Endothelial cell of umbilical vein (primary cell): Measurements from ENCODE around the gene OPN1SW. TPM values are rescaled to one million over a fixed set of nuclear protein-coding genes. Genes with fewer than 3 reads are reported as not detected.

Source experiments
- BruUV-seq: library from RNA; stranded (reverse); fragments of 400-500 nt; replicated peaks from 2 replicates; lab custom pipeline; 2021; lab: Mats Ljungman, UMichigan
- CTCF ChIA-PET: fragments of 300-600, 350-600 bp; sonication (Branson Sonifier 250); formaldehyde crosslinking; loops from one replicate; lab custom pipeline; 2021; ENCODE audit warnings: antibody characterized with exemption, inconsistent platforms; lab: Charles Lee
- POLR2A ChIA-PET: fragments of 300-600, 350-600 bp; sonication (Branson Sonifier 250); formaldehyde crosslinking; loops from one replicate; lab custom pipeline; 2021; ENCODE audit warnings: antibody characterized with exemption, inconsistent platforms; lab: Charles Lee
- DNase-seq: peaks from one replicate; pipeline ENCODE4 v3.0.0-alpha.2; 2011; ENCODE audit warnings: low read depth, low spot score
- FAIRE-seq: peaks from 2 replicates; lab custom pipeline; 2011; peaks lifted over from hg19 to GRCh38; lab: Jason Lieb, UNC
- H2AFZ ChIP-seq: 2 replicates; pipeline ENCODE4 v1.6.0; 2012; ENCODE audit warnings: low read depth, low read length, control low read depth, inconsistent platforms
- H3K27ac ChIP-seq: 2 replicates; pipeline ENCODE4 v1.5.1; 2011; ENCODE audit warnings: low read depth, mild to moderate bottlenecking, control low read depth, low read length, moderate library complexity; ENCODE audit not compliant: insufficient read depth
- H3K27me3 ChIP-seq, 2 experiments: 2 replicates each; pipeline versions ENCODE4 v1.6.0 to v1.6.1; 2011; ENCODE audit warnings: low read length in 2 of 2, mixed read lengths in 1 of 2; ENCODE audit not compliant: control insufficient read depth in 2 of 2, insufficient read depth in 2 of 2
- H3K36me3 ChIP-seq, 2 experiments: 2 replicates in 1 of 2; 3 replicates in 1 of 2; pipeline ENCODE4 v1.5.1; 2011; ENCODE audit warnings: low read length in 2 of 2, mild to moderate bottlenecking in 1 of 2, moderate library complexity in 1 of 2; ENCODE audit not compliant: control insufficient read depth in 2 of 2, insufficient read depth in 2 of 2; ENCODE audit errors: extremely low read depth in 1 of 2
- H3K4me1 ChIP-seq: 3 replicates; pipeline ENCODE4 v1.5.1; 2011; ENCODE audit warnings: mild to moderate bottlenecking, low read length; ENCODE audit not compliant: control insufficient read depth, insufficient read depth; ENCODE audit errors: extremely low read depth
- H3K4me2 ChIP-seq: 2 replicates; pipeline ENCODE4 v1.6.1; 2011; ENCODE audit warnings: low read length, control low read depth, mixed read lengths; ENCODE audit not compliant: insufficient read depth
- H3K4me3 ChIP-seq, 3 experiments: fragments of 200-600 bp in 1 of 3; sonication (generic), shearing (Covaris generic) in 1 of 3; replicated peaks in 1 of 3; 2 replicates each; pipeline ENCODE4 v1.5.1; 2011 to 2016; ENCODE audit warnings: control low read depth in 3 of 3, low read length in 3 of 3, mild to moderate bottlenecking in 2 of 3, inconsistent platforms in 1 of 3, low read depth in 1 of 3, moderate library complexity in 1 of 3; ENCODE audit not compliant: insufficient read depth in 1 of 3
- H3K79me2 ChIP-seq: 2 replicates; pipeline ENCODE4 v1.6.0; 2012; ENCODE audit warnings: low read length, inconsistent platforms; ENCODE audit not compliant: control insufficient read depth, insufficient read depth
- H3K9ac ChIP-seq: replicated peaks from 2 replicates; pipeline ENCODE3; 2011; ENCODE audit warnings: low read length, control low read depth; ENCODE audit not compliant: insufficient read depth; ENCODE audit errors: extremely low read depth
- H3K9me1 ChIP-seq: replicated peaks from 3 replicates; pipeline ENCODE4 v1.6.0; 2011; ENCODE audit warnings: mild to moderate bottlenecking, low read length; ENCODE audit not compliant: control insufficient read depth, insufficient read depth; ENCODE audit errors: extremely low read depth
- H3K9me3 ChIP-seq: replicated peaks from 2 replicates; pipeline ENCODE4 v1.5.1; 2012; ENCODE audit warnings: low read length, inconsistent platforms; ENCODE audit not compliant: control insufficient read depth, insufficient read depth
- H4K20me1 ChIP-seq: replicated peaks from 2 replicates; pipeline ENCODE3; 2011; ENCODE audit warnings: mild to moderate bottlenecking, low read length; ENCODE audit not compliant: control insufficient read depth, insufficient read depth; ENCODE audit errors: extremely low read depth
- EZH2 ChIP-seq: IDR thresholded peaks from 2 replicates; pipeline ENCODE4 v1.6.1; 2012; ENCODE audit warnings: borderline replicate concordance, low read depth, mild to moderate bottlenecking, moderate library complexity, low read length, inconsistent platforms; ENCODE audit not compliant: severe bottlenecking
- FOS ChIP-seq: IDR thresholded peaks from 2 replicates; pipeline ENCODE4 v1.6.1; 2011; ENCODE audit warnings: mild to moderate bottlenecking, low read length, moderate library complexity, borderline replicate concordance; ENCODE audit not compliant: insufficient read depth
- GATA2 ChIP-seq: IDR thresholded peaks from 2 replicates; pipeline ENCODE4 v1.7.0; 2011; ENCODE audit warnings: low read depth, mild to moderate bottlenecking, moderate library complexity, mixed read lengths, low read length; ENCODE audit not compliant: insufficient read length, insufficient read depth
- JUN ChIP-seq: IDR thresholded peaks from 2 replicates; pipeline ENCODE4 v1.6.1; 2011; ENCODE audit warnings: borderline replicate concordance, low read depth; ENCODE audit not compliant: insufficient read length, insufficient read depth
- MYC ChIP-seq: IDR thresholded peaks from one replicate; pipeline ENCODE4 v1.6.1; 2011; ENCODE audit warnings: mild to moderate bottlenecking, low read depth, low read length
- POLR2A ChIP-seq: IDR thresholded peaks from 2 replicates; pipeline ENCODE4 v1.6.1; 2012; ENCODE audit warnings: low read depth, mild to moderate bottlenecking, control low read depth, low read length
- POLR2AphosphoS5 ChIP-seq: IDR thresholded peaks from 2 replicates; pipeline ENCODE4 v1.6.1; 2012; ENCODE audit warnings: low read depth, mild to moderate bottlenecking, control low read depth, low read length, moderate library complexity; ENCODE audit not compliant: insufficient read depth
- dilution Hi-C: fragments of 300-500 bp; cut with MboI; formaldehyde crosslinking; loops from one replicate; pipeline ENCODE4 v1.15.0; 2019; ENCODE audit warnings: low sequenced_read_pairs; ENCODE audit not compliant: extremely low pct_ligation_motif_present
- intact Hi-C: fragments of 100-400 bp; cut with micrococcal nuclease; formaldehyde crosslinking; loops from one replicate; pipeline ENCODE4 v1.10.0; 2022
- polyA plus RNA-seq, 4 experiments: library from polyadenylated mRNA; depleted of rRNA in 3 of 4; stranded (reverse) in 3 of 4; unstranded in 1 of 4; fragments of >200 nt; gene quantifications; 2 replicates each; pipeline versions ENCODE4 v1.2.1 to v1.2.3, GENCODE V29; 2011 to 2012; ENCODE audit warnings: missing spikeins in 1 of 4
- total RNA-seq: library from RNA; stranded (reverse); gene quantifications from 2 replicates; pipeline ENCODE4 v1.2.3, GENCODE V29; 2021
- TF ChIP-seq, protein P1 (sequence below): IDR thresholded peaks from 2 replicates; pipeline ENCODE4 v1.6.1; 2011; ENCODE audit not compliant: insufficient read depth, insufficient read length
- TF ChIP-seq, protein P2 (sequence below), 2 donors: IDR thresholded peaks; 1 replicate in 1 of 2; 2 replicates in 1 of 2; pipeline ENCODE4 v1.5.1; 2011; ENCODE audit warnings: low read length in 2 of 2, mild to moderate bottlenecking in 2 of 2, moderate library complexity in 2 of 2, control low read depth in 1 of 2, inconsistent platforms in 1 of 2, low read depth in 1 of 2; ENCODE audit not compliant: insufficient read depth in 1 of 2; ENCODE audit errors: extremely low read depth in 1 of 2

OPN1SW gene
- total and polyA plus RNA-seq, 2 donors (not counting 3 experiments of a cell fraction or from before 2014, with no cell fraction given), result not detected

GRCh38 chr7:128812514-128813168, 37.0 kb upstream of the OPN1SW start:
- H3K9me3 ChIP-seq, result no peaks in the 10 kb centered on the region
- no peaks in the 10 kb centered on the region for H3K9me1 ChIP-seq
- dilution Hi-C loops, result no loop called here
- no peaks in the 10 kb centered on the region for H3K4me1 ChIP-seq
- DNase-seq (no peak), FAIRE-seq (no peak)
- intact Hi-C loops, result no loop called here
- H3K36me3 ChIP-seq, result no peaks in the 10 kb centered on the region
- POLR2A ChIA-PET, result no interaction called here
- H2AFZ ChIP-seq, result no peak overlapping the region
- peaks cover 16 to 18% of the 10 kb centered on the region in 2 experiments for H3K27me3 ChIP-seq
- no peak overlapping the region for H3K9ac ChIP-seq
- no peak overlapping the region for H3K4me2 ChIP-seq
- no TSS peak for BruUV-seq
- no peaks in the 10 kb centered on the region for H4K20me1 ChIP-seq
- CTCF ChIA-PET, result interaction anchor here (1.1 to 2.0 kb wide), 2 partner anchors 31 to 42 kb away, joined by 3 to 5 read pairs; no protein-coding TSS in a partner anchor
- H3K27ac ChIP-seq, result no peak overlapping the region
- no peak overlapping the region for H3K4me3 ChIP-seq
- H3K79me2 ChIP-seq, result no peaks in the 10 kb centered on the region
- TF ChIP-seq FOS (no peak), MYC (no peak), JUN (no peak), GATA2 (no peak), POLR2A (no peak), POLR2AphosphoS5 (no peak), EZH2 (no peak)
- TF ChIP-seq, protein P1, sequence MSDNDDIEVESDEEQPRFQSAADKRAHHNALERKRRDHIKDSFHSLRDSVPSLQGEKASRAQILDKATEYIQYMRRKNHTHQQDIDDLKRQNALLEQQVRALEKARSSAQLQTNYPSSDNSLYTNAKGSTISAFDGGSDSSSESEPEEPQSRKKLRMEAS, result no peak
- TF ChIP-seq, protein P2, sequence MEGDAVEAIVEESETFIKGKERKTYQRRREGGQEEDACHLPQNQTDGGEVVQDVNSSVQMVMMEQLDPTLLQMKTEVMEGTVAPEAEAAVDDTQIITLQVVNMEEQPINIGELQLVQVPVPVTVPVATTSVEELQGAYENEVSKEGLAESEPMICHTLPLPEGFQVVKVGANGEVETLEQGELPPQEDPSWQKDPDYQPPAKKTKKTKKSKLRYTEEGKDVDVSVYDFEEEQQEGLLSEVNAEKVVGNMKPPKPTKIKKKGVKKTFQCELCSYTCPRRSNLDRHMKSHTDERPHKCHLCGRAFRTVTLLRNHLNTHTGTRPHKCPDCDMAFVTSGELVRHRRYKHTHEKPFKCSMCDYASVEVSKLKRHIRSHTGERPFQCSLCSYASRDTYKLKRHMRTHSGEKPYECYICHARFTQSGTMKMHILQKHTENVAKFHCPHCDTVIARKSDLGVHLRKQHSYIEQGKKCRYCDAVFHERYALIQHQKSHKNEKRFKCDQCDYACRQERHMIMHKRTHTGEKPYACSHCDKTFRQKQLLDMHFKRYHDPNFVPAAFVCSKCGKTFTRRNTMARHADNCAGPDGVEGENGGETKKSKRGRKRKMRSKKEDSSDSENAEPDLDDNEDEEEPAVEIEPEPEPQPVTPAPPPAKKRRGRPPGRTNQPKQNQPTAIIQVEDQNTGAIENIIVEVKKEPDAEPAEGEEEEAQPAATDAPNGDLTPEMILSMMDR (IDR thresholded peaks at IDR 0.05; ENCODE audit: extremely low read depth in 1 of 2, insufficient read depth in 1 of 2, low read depth in 1 of 2, low read length in 2 of 2), result no peak
